Measurements from ENCODE around the gene IGFBP3. TPM values are rescaled to one million over a fixed set of nuclear protein-coding genes. Genes with fewer than 3 reads are reported as not detected.

The IGFBP3 gene
- total and polyA plus RNA-seq, 2 of the 13 experiments (the other 11 are each of a cell fraction or from before 2014, with no cell fraction given) = 57.5 TPM; not detected in 1

DNA sequence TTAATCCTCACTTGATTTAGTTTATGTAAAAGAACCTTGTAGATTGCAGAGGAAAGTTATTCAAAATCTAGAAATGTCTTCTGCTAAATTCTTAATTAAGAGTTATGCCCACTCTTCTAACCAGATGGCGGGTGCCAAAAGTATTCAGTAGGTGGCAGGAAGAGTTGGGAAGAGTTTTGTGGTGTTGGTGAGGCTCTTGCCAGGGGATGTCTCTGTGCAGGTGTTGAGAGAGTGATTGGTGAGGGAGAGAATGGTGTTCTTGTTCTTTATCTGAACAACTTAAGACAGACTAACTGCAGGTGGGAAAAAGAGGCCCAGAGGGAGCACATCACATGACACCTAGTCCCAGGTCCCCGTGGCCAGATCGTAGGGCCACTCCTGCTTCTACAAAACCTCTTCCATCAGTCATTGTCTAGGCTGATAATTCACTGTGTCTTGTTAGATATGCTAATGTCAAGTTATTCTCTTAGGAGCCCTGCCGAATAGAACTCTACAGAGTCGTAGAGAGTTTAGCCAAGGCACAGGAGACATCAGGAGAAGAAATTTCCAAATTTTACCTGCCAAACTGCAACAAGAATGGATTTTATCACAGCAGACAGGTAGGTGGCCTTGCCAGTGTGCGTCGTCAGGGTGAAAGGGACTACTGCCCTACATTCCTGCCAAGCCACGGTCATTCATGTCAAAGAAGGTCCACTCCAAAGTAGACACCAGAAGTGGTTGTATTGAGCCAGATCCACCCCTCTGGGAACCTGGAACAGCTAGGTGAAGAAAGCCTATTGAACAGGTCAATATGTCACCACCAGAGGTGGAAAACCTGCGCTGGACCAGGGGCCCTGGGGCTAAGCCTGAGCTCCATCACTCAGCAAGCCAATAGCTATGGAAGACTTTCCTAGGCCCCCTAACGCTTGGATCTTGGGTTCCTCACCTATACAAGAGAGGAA is 29.3 kb downstream of the IGFBP3 start (continued):
- TF ChIP-seq NR2F6 (IDR thresholded peaks at IDR 0.05) = peak; percentile 44
- peak; percentile 40; the same call in 1 of the 2 replicates for TF ChIP-seq NR2F6 (CRISPR knock-in tag; IDR thresholded peaks at IDR 0.05)
- TF ChIP-seq MEF2D (CRISPR knock-in tag; IDR thresholded peaks at IDR 0.05) = peak; percentile 22; the same call in 1 of the 2 replicates
- TF ChIP-seq, protein P1, sequence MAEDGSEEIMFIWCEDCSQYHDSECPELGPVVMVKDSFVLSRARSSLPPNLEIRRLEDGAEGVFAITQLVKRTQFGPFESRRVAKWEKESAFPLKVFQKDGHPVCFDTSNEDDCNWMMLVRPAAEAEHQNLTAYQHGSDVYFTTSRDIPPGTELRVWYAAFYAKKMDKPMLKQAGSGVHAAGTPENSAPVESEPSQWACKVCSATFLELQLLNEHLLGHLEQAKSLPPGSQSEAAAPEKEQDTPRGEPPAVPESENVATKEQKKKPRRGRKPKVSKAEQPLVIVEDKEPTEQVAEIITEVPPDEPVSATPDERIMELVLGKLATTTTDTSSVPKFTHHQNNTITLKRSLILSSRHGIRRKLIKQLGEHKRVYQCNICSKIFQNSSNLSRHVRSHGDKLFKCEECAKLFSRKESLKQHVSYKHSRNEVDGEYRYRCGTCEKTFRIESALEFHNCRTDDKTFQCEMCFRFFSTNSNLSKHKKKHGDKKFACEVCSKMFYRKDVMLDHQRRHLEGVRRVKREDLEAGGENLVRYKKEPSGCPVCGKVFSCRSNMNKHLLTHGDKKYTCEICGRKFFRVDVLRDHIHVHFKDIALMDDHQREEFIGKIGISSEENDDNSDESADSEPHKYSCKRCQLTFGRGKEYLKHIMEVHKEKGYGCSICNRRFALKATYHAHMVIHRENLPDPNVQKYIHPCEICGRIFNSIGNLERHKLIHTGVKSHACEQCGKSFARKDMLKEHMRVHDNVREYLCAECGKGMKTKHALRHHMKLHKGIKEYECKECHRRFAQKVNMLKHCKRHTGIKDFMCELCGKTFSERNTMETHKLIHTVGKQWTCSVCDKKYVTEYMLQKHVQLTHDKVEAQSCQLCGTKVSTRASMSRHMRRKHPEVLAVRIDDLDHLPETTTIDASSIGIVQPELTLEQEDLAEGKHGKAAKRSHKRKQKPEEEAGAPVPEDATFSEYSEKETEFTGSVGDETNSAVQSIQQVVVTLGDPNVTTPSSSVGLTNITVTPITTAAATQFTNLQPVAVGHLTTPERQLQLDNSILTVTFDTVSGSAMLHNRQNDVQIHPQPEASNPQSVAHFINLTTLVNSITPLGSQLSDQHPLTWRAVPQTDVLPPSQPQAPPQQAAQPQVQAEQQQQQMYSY (CRISPR knock-in tag; IDR thresholded peaks at IDR 0.05) = no peak
- TF ChIP-seq MAFK (conservative IDR thresholded peaks at IDR 0.05 in 1 of 2, IDR thresholded peaks at IDR 0.05 in 1 of 2; ENCODE audit: low read length in 2 of 2) = no peak
- TF ChIP-seq KLF16 (CRISPR knock-in tag; IDR thresholded peaks at IDR 0.05) = no peak; a peak in 1 of 4 replicates
- peak; percentile 27; the same call in 1 of the 2 replicates for TF ChIP-seq FOSL2 (CRISPR knock-in tag; IDR thresholded peaks at IDR 0.05)
- no peak for TF ChIP-seq TBX3 (IDR thresholded peaks at IDR 0.05; ENCODE audit: borderline replicate concordance)
- no peak for TF ChIP-seq ZNF282 (IDR thresholded peaks at IDR 0.05; ENCODE audit: partially characterized antibody)
- TF ChIP-seq, protein P2, sequence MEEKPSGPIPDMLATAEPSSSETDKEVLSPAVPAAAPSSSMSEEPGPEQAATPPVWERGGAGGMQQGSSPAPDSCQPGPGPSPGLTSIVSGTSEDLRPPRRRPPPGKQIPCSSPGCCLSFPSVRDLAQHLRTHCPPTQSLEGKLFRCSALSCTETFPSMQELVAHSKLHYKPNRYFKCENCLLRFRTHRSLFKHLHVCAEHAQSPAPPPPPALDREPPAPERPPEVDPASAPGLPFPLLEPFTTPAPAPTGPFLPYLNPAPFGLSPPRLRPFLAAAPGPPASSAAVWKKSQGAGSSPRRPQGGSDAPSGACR (CRISPR knock-in tag; IDR thresholded peaks at IDR 0.05) = no peak
- no peak for TF ChIP-seq SETDB1 (CRISPR knock-in tag; IDR thresholded peaks at IDR 0.05; ENCODE audit: borderline replicate concordance)
- TF ChIP-seq THYN1 (CRISPR knock-in tag; IDR thresholded peaks at IDR 0.05; ENCODE audit: borderline replicate concordance, low read depth) = no peak
- TF ChIP-seq PAWR (CRISPR knock-in tag; IDR thresholded peaks at IDR 0.05; ENCODE audit: borderline replicate concordance) = no peak
- TF ChIP-seq ZNF460 (CRISPR knock-in tag; IDR thresholded peaks at IDR 0.05; ENCODE audit: borderline replicate concordance) = no peak
- TF ChIP-seq, protein P3, sequence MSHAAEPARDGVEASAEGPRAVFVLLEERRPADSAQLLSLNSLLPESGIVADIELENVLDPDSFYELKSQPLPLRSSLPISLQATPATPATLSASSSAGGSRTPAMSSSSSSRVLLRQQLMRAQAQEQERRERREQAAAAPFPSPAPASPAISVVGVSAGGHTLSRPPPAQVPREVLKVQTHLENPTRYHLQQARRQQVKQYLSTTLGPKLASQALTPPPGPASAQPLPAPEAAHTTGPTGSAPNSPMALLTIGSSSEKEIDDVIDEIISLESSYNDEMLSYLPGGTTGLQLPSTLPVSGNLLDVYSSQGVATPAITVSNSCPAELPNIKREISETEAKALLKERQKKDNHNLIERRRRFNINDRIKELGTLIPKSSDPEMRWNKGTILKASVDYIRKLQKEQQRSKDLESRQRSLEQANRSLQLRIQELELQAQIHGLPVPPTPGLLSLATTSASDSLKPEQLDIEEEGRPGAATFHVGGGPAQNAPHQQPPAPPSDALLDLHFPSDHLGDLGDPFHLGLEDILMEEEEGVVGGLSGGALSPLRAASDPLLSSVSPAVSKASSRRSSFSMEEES (CRISPR knock-in tag; IDR thresholded peaks at IDR 0.05) = no peak; the same call in 1 of the 2 replicates

Data from HepG2 (cell line).